NCI-H1930 (cell line): Measurements from ENCODE around the gene TRAF4.
"Not testable (repeated sequence)": the region's sequence is repeated elsewhere in the genome, so short reads cannot be mapped to it uniquely, and the experiment has no call there.

Experiments
- DNase-seq, 2 experiments: peaks; one replicate each; lab custom pipeline; 2025; lab: John Stamatoyannopoulos, UW

TRAF4 gene

GRCh38 chr17:28792877-28793661 lies 49.3 kb downstream of the TRAF4 start:
- no peak for DNase-seq

- DNase-seq: not testable (repeated sequence)
Observed at GRCh38 chr17:28794846-28795441, 51.1 kb downstream of the TRAF4 start.

- no peak for DNase-seq
Observed at GRCh38 chr17:28796062-28796461, 52.3 kb downstream of the TRAF4 start.
